ENCODE data around the gene PCDHGA8. TPM values are rescaled to one million over a fixed set of nuclear protein-coding genes. Genes with fewer than 3 reads are reported as not detected.

Gene PCDHGA8
- total RNA-seq (2014; rRNA removed; shearing (Covaris generic)) (5.0 and 5.3 TPM in 2 replicates), total RNA-seq (2022) (3.8 and 4.7 TPM in 2 replicates), Bru-seq, nascent RNA (percentile 68 among the genes with signal in this experiment), BruChase-seq, experiment 1, labeled RNA remaining after a 6-hour chase (percentile 83 among the genes with signal in this experiment), BruChase-seq, experiment 2, labeled RNA remaining after a 2-hour chase (percentile 84 among the genes with signal in this experiment)
- long read RNA-seq, full-length matches to known transcripts = 4 of 4 reads
- long read RNA-seq, partial matches to known transcripts = 0 of 4 reads
- long read RNA-seq, other reads (novel, unspliced or antisense) = 0 of 4 reads

- Histone ChIP-seq H3K9me2 (ENCODE audit: insufficient read depth, low read length) (no peaks in the 10 kb centered on the region), H3K27ac (ENCODE audit: low read depth, low read length, poor library complexity, severe bottlenecking) (no peak within 1 kb of the TSS), H2AFZ (ENCODE audit: low read length) (no peak within 1 kb of the TSS), H4K20me1 (ENCODE audit: insufficient read depth, low read length) (no peaks in the 10 kb centered on the region), H3K79me2 (ENCODE audit: insufficient read depth, low read depth, low read length) (peaks cover 8% of the 10 kb centered on the region; the same call in 1 of the 2 replicates), H3K4me2 (ENCODE audit: low read length) (peak within 1 kb of the TSS; percentile 40), H3K36me3 (ENCODE audit: insufficient read depth, low read length) (no peaks in the 10 kb centered on the region), H3K4me3 (ENCODE audit: low read depth, low read length, poor library complexity, severe bottlenecking) (peak within 1 kb of the TSS; percentile 25), H3K9me3 (ENCODE audit: low read length) (no peaks in the 10 kb centered on the region), H3K4me1 (ENCODE audit: insufficient read depth, low read length, poor library complexity, severe bottlenecking) (peaks cover 7% of the 10 kb centered on the region)
- intact Hi-C loops (cut with micrococcal nuclease; ENCODE audit: unreplicated experiment) = no loop called here
- TF ChIP-seq CTCF (conservative IDR thresholded peaks at IDR 0.05; ENCODE audit: low read length) (peak; percentile 84), EZH2phosphoT487 (IDR thresholded peaks at IDR 0.05; ENCODE audit: borderline replicate concordance, low read depth, low read length) (no peak)
- CTCF ChIA-PET (ENCODE audit: unreplicated experiment) = no interaction called here
- DNase-seq (ENCODE audit: low spot score) = peak; percentile 41
- BruUV-seq (replicated peaks) = no TSS peak
- POLR2A ChIA-PET = interaction anchor here (1.4 kb wide), 1 partner anchor 12 kb away, joined by 3 read pairs; no protein-coding TSS in a partner anchor
Observed at GRCh38 chr5:141392429-141393198, at the start of gene PCDHGA8. PCDHGA8 (plus strand) TSS chr5:141392633; CDS start chr5:141392814, 181 bp downstream.

- no peak overlapping the region for H3K4me3 ChIP-seq (ENCODE audit: low read depth, low read length, poor library complexity, severe bottlenecking)
- no TSS peak for BruUV-seq (replicated peaks)
- H3K27ac ChIP-seq (ENCODE audit: low read depth, low read length, poor library complexity, severe bottlenecking) = no peak overlapping the region
- no peaks in the 10 kb centered on the region for H3K36me3 ChIP-seq (ENCODE audit: insufficient read depth, low read length)
- ChIA-PET CTCF (ENCODE audit: unreplicated experiment) (interaction anchor here (1.3 kb wide), 1 partner anchor 22 kb away, joined by 3 read pairs; the partner anchor contains the start of gene TAF7), POLR2A (interaction anchor here (0.7 to 1.4 kb wide), 2 partner anchors 31 to 37 kb away, joined by 3 read pairs; no protein-coding TSS in a partner anchor)
- H3K4me2 ChIP-seq (ENCODE audit: low read length) = no peak overlapping the region
- intact Hi-C loops (cut with micrococcal nuclease; ENCODE audit: unreplicated experiment) = no loop called here
- TF ChIP-seq CTCF (conservative IDR thresholded peaks at IDR 0.05; ENCODE audit: low read length) (no peak), EZH2phosphoT487 (IDR thresholded peaks at IDR 0.05; ENCODE audit: borderline replicate concordance, low read depth, low read length) (no peak)
- no peaks in the 10 kb centered on the region for H3K9me3 ChIP-seq (ENCODE audit: low read length)
- no peaks in the 10 kb centered on the region for H3K79me2 ChIP-seq (ENCODE audit: insufficient read depth, low read depth, low read length)
- no peaks in the 10 kb centered on the region for H3K4me1 ChIP-seq (ENCODE audit: insufficient read depth, low read length, poor library complexity, severe bottlenecking)
- no peaks in the 10 kb centered on the region for H4K20me1 ChIP-seq (ENCODE audit: insufficient read depth, low read length)
- no peaks in the 10 kb centered on the region for H3K9me2 ChIP-seq (ENCODE audit: insufficient read depth, low read length)
- H2AFZ ChIP-seq (ENCODE audit: low read length) = no peak overlapping the region
- DNase-seq (ENCODE audit: low spot score) = no peak
Observed at GRCh38 chr5:141342773-141343172, 49.7 kb upstream of the PCDHGA8 start.
